Esophagus muscularis mucosa (tissue), 4 donors: ENCODE measurements around the gene ZNF804B. TPM values are rescaled to one million over a fixed set of nuclear protein-coding genes. Genes with fewer than 3 reads are reported as not detected.

ENCODE experiments used
- DNase-seq: peaks from one replicate; pipeline ENCODE4 v3.0.0-alpha.2; 2017; ENCODE audit errors: extremely low spot score
- H3K27ac ChIP-seq, 4 donors: fragments of 200-600 bp; sonication (generic); replicated peaks in 1 of 4; 1 replicate in 3 of 4; 2 replicates in 1 of 4; pipeline ENCODE4 v1.5.1; 2016 to 2019; ENCODE audit warnings: mild to moderate bottlenecking in 1 of 4
- H3K27me3 ChIP-seq, 4 donors: fragments of 200-600 bp; sonication (generic); one replicate each; pipeline versions ENCODE4 v1.5.1 to v1.6.0; 2016 to 2019
- H3K36me3 ChIP-seq, 4 donors: fragments of 200-600 bp; sonication (generic); one replicate each; pipeline ENCODE4 v1.5.1; 2016 to 2019
- H3K4me1 ChIP-seq, 4 donors: fragments of 200-600 bp; sonication (generic); one replicate each; pipeline ENCODE4 v1.5.1; 2016 to 2019
- H3K4me3 ChIP-seq, 4 donors: fragments of 200-600 bp; sonication (generic); 1 replicate in 2 of 4; 2 replicates in 2 of 4; pipeline ENCODE4 v1.5.1; 2016 to 2019; ENCODE audit warnings: mild to moderate bottlenecking in 4 of 4, moderate library complexity in 1 of 4
- H3K9me3 ChIP-seq, 4 donors: fragments of 200-600 bp; sonication (generic); 1 replicate in 3 of 4; 2 replicates in 1 of 4; pipeline ENCODE4 v1.5.1; 2016 to 2019
- CTCF ChIP-seq, 3 experiments: fragments of 200-600 bp in 2 of 3; fragments of 450-650 bp in 1 of 3; sonication (generic) in 2 of 3; IDR thresholded peaks; one replicate each; pipeline ENCODE4 v1.5.1; 2017 to 2019; ENCODE audit warnings: antibody characterized with exemption in 3 of 3, mild to moderate bottlenecking in 2 of 3, moderate library complexity in 1 of 3
- EP300 ChIP-seq: sonication (generic); formaldehyde crosslinking; IDR thresholded peaks from one replicate; pipeline ENCODE4 v1.6.1; 2017; ENCODE audit warnings: antibody characterized with exemption
- POLR2A ChIP-seq: fragments of 450-650 bp; IDR thresholded peaks from one replicate; pipeline ENCODE4 v1.6.1; 2017; ENCODE audit warnings: antibody characterized with exemption, moderate library complexity, mild to moderate bottlenecking, low read depth
- POLR2AphosphoS5 ChIP-seq, 2 donors: sonication (generic); formaldehyde crosslinking; IDR thresholded peaks; one replicate each; pipeline ENCODE4 v1.6.1; 2017; ENCODE audit warnings: antibody characterized with exemption in 2 of 2
- WGBS: methylation state at CpG from one replicate; pipeline ENCODE4 v1.1.5; 2018; 5-methylcytosine and 5-hydroxymethylcytosine counted together
- intact Hi-C: fragments of 100-400 bp; cut with DNase I; formaldehyde crosslinking; loops from one replicate; pipeline ENCODE4 v1.15.1; 2023
- total RNA-seq, 4 donors: library from RNA; depleted of rRNA; stranded (reverse); fragments of >200 nt; gene quantifications; one replicate each; pipeline versions ENCODE4 v1.1.0 to v1.2.1, GENCODE V29; 2016

The ZNF804B gene
- total RNA-seq, 4 donors from 2014 or later, result not detected

GRCh38 chr7:88928276-88928675 is 168.8 kb downstream of the ZNF804B start:
- TF ChIP-seq POLR2AphosphoS5 (IDR thresholded peaks at IDR 0.05), result no peak
- no peak for TF ChIP-seq POLR2A
- TF ChIP-seq EP300, result no peak
- Histone ChIP-seq H3K36me3 (no peaks in the 10 kb centered on the region), H3K4me3 (no peak overlapping the region), H3K9me3 (no peaks in the 10 kb centered on the region), H3K4me1 (peaks cover 0 to 12% (median 10%) of the 10 kb centered on the region in 4 donors), H3K27ac (no peak overlapping the region), H3K27me3 (no peaks in the 10 kb centered on the region)
- intact Hi-C loops, result no loop called here
- DNase-seq, result no peak

DNA sequence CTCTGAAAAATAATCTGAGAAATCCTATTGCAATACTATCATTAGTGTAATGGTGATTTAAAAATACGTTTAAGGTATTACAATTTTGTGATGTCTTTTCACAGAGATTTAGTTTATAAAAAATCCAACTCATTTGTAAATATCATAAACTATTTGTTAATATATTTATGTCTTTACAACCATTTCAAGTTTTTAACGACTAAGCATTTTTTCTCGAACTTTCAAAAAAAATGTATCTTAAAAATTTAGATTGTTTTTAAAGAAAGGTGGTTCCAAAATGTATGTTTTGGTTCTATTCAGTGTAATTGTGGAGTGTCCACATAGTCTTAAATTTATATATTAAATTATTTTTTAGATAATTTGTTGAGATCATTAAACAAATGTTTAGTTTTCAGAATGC is 170.2 kb downstream of the ZNF804B start:
- Histone ChIP-seq H3K9me3 (no peaks in the 10 kb centered on the region), H3K27me3 (no peaks in the 10 kb centered on the region), H3K36me3 (no peaks in the 10 kb centered on the region), H3K27ac (no peak overlapping the region), H3K4me1 (peaks cover 0 to 12% (median 10%) of the 10 kb centered on the region in 4 donors), H3K4me3 (no peak overlapping the region)
- WGBS, result 84% methylated on average over 3 of the region's 3 CpGs
- DNase-seq, result no peak
- intact Hi-C loops, result no loop called here
- TF ChIP-seq POLR2A (no peak), POLR2AphosphoS5 (IDR thresholded peaks at IDR 0.05) (no peak), CTCF (IDR thresholded peaks at IDR 0.05) (no peak), EP300 (no peak)

DNA sequence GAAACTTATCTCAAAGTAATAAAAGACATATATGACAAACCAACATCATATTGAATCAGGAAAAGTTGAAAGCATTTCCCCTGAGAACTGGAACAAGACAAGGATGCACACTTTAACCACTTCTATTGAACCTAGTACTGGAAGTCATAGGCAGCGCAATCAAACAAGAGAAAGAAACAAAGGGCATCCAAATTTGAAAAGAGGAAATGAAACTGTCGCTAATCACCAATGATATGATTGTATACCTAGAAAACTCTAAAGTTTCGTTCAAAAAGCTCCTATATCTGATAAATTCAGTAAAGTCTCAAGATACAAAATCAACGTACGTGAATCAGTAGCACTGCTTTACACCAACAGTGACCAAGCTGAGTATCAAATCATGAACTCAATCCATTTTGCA is 173.8 kb downstream of the ZNF804B start:
- intact Hi-C loops, result no loop called here
- Histone ChIP-seq H3K4me1 (peaks cover 0 to 6% (median 4%) of the 10 kb centered on the region in 4 donors), H3K27me3 (no peaks in the 10 kb centered on the region), H3K9me3 (no peaks in the 10 kb centered on the region), H3K36me3 (no peaks in the 10 kb centered on the region), H3K4me3 (no peak overlapping the region), H3K27ac (no peak overlapping the region)
- no peak for DNase-seq
- TF ChIP-seq CTCF (IDR thresholded peaks at IDR 0.05) (no peak), POLR2AphosphoS5 (IDR thresholded peaks at IDR 0.05) (no peak), EP300 (no peak), POLR2A (no peak)
- WGBS, result 92% methylated on average over 5 of the region's 5 CpGs

DNA sequence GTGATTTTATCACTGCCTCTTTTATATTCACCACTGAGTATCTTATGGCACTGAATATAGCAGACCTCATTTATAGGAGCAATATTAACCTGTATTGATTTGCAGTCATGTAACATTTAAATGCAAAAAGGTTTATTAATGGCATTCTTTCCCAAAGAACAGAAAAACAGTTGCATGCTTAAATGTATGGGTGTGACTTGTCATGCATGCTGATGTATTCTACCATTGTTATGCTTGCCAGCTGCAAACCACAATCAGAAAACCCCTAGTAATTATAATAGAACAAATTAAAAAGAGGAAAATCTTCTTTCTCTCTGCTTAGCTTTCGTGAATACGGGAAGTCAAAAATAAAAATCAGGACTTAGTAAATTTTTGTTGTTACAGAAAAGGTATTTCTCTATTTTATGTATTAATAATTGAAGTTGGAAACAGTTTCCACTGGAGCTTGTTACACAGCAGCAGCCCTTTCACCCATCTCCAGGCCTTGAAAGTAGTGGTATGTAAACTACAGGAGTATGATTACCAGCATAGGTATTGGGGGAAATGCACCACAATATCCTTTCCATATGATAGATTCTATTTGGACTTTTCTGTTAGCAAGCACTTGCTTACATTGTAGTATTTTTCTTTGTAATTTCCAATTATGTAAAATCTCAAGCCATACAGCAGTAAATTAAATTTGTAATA is 183.5 kb downstream of the ZNF804B start:
- no peak for DNase-seq
- intact Hi-C loops, result no loop called here
- Histone ChIP-seq H3K4me1 (no peaks in the 10 kb centered on the region), H3K27me3 (no peaks in the 10 kb centered on the region), H3K4me3 (no peak overlapping the region), H3K36me3 (no peaks in the 10 kb centered on the region), H3K27ac (no peak overlapping the region), H3K9me3 (peaks cover 0 to 7% (median 0%) of the 10 kb centered on the region in 4 donors)
- 88% methylated on average over 2 of the region's 2 CpGs for WGBS
- TF ChIP-seq POLR2A, result no peak
- no peak for TF ChIP-seq CTCF (IDR thresholded peaks at IDR 0.05)
- no peak for TF ChIP-seq POLR2AphosphoS5 (IDR thresholded peaks at IDR 0.05)
- no peak for TF ChIP-seq EP300

DNA sequence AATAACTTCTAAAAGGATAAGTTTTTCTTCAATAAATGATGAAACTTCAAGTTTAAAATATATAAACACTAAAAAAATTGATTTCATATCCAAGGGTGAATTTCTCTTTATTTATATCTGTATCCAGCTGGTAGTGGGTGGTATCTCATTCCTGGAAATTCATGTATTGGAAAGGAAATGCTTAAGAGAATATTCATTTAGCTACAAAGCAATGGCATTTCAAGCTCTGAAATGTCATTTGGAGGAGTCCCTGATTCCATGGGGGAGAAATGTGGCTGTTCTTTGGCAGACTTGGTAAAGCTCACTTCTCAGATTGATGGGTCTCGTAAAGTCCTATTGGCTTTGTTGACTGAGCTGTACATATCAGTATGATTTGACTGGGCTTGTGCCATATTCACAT is 192.3 kb downstream of the ZNF804B start:
- Histone ChIP-seq H3K9me3 (no peaks in the 10 kb centered on the region), H3K36me3 (no peaks in the 10 kb centered on the region), H3K4me1 (no peaks in the 10 kb centered on the region), H3K27me3 (no peaks in the 10 kb centered on the region), H3K27ac (no peak overlapping the region), H3K4me3 (no peak overlapping the region)
- WGBS, result 77% methylated on average over 1 of the region's 1 CpG
- intact Hi-C loops, result no loop called here
- no peak for DNase-seq
- TF ChIP-seq POLR2A, result no peak
- TF ChIP-seq CTCF (IDR thresholded peaks at IDR 0.05), result no peak
- no peak for TF ChIP-seq POLR2AphosphoS5 (IDR thresholded peaks at IDR 0.05)
- no peak for TF ChIP-seq EP300
